ENCODE measurements around the gene RPGR. TPM values are rescaled to one million over a fixed set of nuclear protein-coding genes. Genes with fewer than 3 reads are reported as not detected.

Gene RPGR
- total and polyA plus RNA-seq, 2 experiments from 2014 or later: 6.0 to 9.7 TPM

DNA sequence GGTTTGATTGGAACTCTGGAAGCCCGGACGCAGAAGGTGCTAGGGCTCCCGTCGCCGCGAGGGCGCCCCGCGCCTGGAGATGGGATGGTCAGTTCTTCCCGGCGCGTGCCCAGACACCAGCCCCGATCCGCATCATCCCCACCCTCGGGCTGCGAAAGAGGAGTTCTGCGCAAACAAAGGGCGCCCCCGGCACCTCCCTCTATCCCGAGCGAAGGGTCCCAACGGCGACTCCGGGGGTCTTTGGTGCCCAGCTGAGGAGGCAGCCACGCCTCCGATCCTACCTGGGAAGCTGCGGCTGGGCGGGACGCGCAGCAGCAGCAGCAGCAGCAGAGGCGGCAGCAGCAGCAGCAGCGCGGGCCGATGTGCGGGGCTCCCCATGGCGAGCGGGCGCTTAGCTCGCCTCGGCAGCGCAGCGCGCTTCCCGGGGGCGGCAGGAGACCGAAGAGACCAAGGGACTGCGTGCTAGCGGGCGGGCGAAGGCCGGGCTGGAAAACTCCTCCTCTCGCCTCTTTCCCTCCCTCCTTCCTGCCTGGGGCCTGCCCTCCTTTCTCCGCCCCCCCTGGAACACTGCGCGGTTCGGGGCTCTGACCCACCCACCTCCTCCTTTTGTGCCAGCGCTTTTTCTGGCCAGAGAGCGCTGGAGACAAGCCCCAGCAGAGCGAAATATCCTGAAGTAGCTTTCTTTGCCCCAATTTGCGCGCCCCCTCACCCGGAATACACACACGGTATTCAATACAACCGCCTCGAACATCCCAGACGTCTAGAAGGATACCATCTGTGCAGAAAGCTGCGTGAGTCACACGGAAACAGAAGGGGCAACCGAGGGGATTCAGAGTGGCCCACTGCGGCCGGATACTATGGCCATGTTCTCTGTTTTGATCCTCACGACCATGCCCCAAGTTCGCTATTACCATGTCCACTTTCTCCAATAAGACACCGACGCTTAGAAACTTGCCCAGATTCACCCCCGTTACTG lies 106.6 kb downstream of the RPGR start, which contains the start of gene SRPX:
SRPX (minus strand) TSS at position 457 of the 976 bp plus-strand sequence; CDS start at position 378, 79 bp downstream.
- peaks cover 16% of the 10 kb centered on the region for H3K79me2 ChIP-seq (ENCODE audit: insufficient read depth)
- no peaks in the 10 kb centered on the region for H3K9me2 ChIP-seq (ENCODE audit: insufficient read depth)
- H2AFZ ChIP-seq: peak within 1 kb of the TSS; percentile 87
- H4K20me1 ChIP-seq (ENCODE audit: insufficient read depth): no peaks in the 10 kb centered on the region
- H3F3A ChIP-seq (ENCODE audit: insufficient read depth): peaks cover 3% of the 10 kb centered on the region; the same call in 1 of the 2 replicates
- H3K9me3 ChIP-seq (ENCODE audit: low read depth): no peaks in the 10 kb centered on the region
- peaks cover 10% of the 10 kb centered on the region; the same call in 1 of the 2 replicates for H3K4me1 ChIP-seq (ENCODE audit: insufficient read depth)
- peak within 1 kb of the TSS; percentile 91 for H3K4me3 ChIP-seq
- in situ Hi-C loops (cut with MboI): no loop called here
- H3K27ac ChIP-seq: no peak within 1 kb of the TSS; the same call in 1 of the 2 replicates
- H3K36me3 ChIP-seq (ENCODE audit: low read depth): no peaks in the 10 kb centered on the region
- WGBS, 2 experiments (ENCODE audit: low coverage in 1 of 2, low lambda C conversion rate in 2 of 2, missing lambda C conversion rate in 2 of 2): 1 to 2% methylated on average over 20 to 40 of the region's 76 CpGs
- no peaks in the 10 kb centered on the region for H3K27me3 ChIP-seq (replicated peaks; ENCODE audit: insufficient read depth)
- peak; percentile 60 for DNase-seq
- peak within 1 kb of the TSS; percentile 74 for H3K9ac ChIP-seq
- peak within 1 kb of the TSS; percentile 80 for H3K4me2 ChIP-seq (ENCODE audit: unreplicated experiment)
- TF ChIP-seq EZH2 (IDR thresholded peaks at IDR 0.05; ENCODE audit: insufficient read depth, poor library complexity, severe bottlenecking) (no peak), EZH2phosphoT487 (IDR thresholded peaks at IDR 0.05; ENCODE audit: insufficient read depth, low read depth) (no peak)

DNA sequence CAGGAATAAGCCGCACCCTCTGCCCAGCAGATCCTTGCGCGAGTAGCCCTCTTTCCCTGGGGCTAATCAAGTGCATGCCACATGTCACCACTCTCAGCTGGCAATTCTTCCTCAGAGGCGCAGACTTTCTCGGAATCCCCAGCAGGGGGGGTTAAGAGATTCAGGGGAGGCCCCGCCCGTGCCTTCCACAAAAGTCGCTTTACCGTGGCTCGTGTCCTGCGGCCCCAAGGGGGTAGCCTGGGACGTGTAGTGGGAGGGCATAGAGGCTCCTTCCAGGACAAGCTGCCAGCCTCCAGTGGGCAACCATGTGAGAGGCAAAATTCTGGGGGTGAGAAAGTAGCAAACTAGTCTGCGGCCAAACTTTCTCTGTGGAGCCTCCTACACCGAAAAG lies 107.3 kb downstream of the RPGR start:
- in situ Hi-C loops (cut with MboI): no loop called here
- Histone ChIP-seq H3K27ac (no peak overlapping the region; the same call in 1 of the 2 replicates), H3F3A (ENCODE audit: insufficient read depth) (peaks cover 9% of the 10 kb centered on the region), H2AFZ (peak overlapping the region; percentile 87), H3K4me3 (peak overlapping the region; percentile 91), H3K4me1 (ENCODE audit: insufficient read depth) (peaks cover 11% of the 10 kb centered on the region), H3K9me2 (ENCODE audit: insufficient read depth) (no peaks in the 10 kb centered on the region), H3K27me3 (replicated peaks; ENCODE audit: insufficient read depth) (no peaks in the 10 kb centered on the region), H3K9me3 (ENCODE audit: low read depth) (no peaks in the 10 kb centered on the region), H3K4me2 (ENCODE audit: unreplicated experiment) (peak overlapping the region; percentile 80), H3K79me2 (ENCODE audit: insufficient read depth) (peaks cover 16% of the 10 kb centered on the region), H3K36me3 (ENCODE audit: low read depth) (no peaks in the 10 kb centered on the region), H3K9ac (peak overlapping the region; percentile 74), H4K20me1 (ENCODE audit: insufficient read depth) (no peaks in the 10 kb centered on the region)
- WGBS, 2 experiments (ENCODE audit: low coverage in 1 of 2, low lambda C conversion rate in 2 of 2, missing lambda C conversion rate in 2 of 2): 1 to 2% methylated on average over 12 to 14 of the region's 14 CpGs
- DNase-seq: peak; percentile 72
- TF ChIP-seq EZH2phosphoT487 (IDR thresholded peaks at IDR 0.05; ENCODE audit: insufficient read depth, low read depth) (no peak), EZH2 (IDR thresholded peaks at IDR 0.05; ENCODE audit: insufficient read depth, poor library complexity, severe bottlenecking) (no peak)

Small RNAs within 50 kb of the gene (small RNA-seq; reads per million reads assigned to genes)
- not detected for gene RF00322 (ENCODE audit: low read depth, low replicate concordance)

Other genes with a start within 250 kb of the RPGR start
- gene SRPX, start 106.6 kb downstream of the RPGR start, total RNA-seq (2014; rRNA removed; shearing (Covaris generic)): 53.1 and 75.7 TPM in 2 replicates
- gene SRPX, start 106.6 kb downstream of the RPGR start, polyA plus RNA-seq (2016; fragmentation: Nextera tagmentation; extraction: Ambion mirVana): 82.2 and 84.4 TPM in 2 replicates
- gene OTC, start 25.1 kb upstream of the RPGR start, total RNA-seq (2014; rRNA removed; shearing (Covaris generic)): not detected in 2 replicates
- gene OTC, start 25.1 kb upstream of the RPGR start, polyA plus RNA-seq (2016; fragmentation: Nextera tagmentation; extraction: Ambion mirVana): not detected in 2 replicates
- not detected in 2 replicates for gene TSPAN7, start 234.0 kb upstream of the RPGR start, total RNA-seq (2014; rRNA removed; shearing (Covaris generic))
- gene TSPAN7, start 234.0 kb upstream of the RPGR start, polyA plus RNA-seq (2016; fragmentation: Nextera tagmentation; extraction: Ambion mirVana): not detected in 2 replicates

Data from GM23248 (cell line).